HEK293T (cell line): Measurements from ENCODE around the gene AKAP9.

ENCODE experiments used
- CTCF ChIA-PET: fragments of 350-600 bp; formaldehyde crosslinking; extraction: SDS; loops from one replicate; lab custom pipeline; 2021; ENCODE audit warnings: antibody characterized with exemption, inconsistent platforms; lab: Yijun Ruan, JAX
- POLR2A ChIA-PET: fragments of 350-600 bp; formaldehyde crosslinking; extraction: SDS; loops from one replicate; lab custom pipeline; 2020; ENCODE audit warnings: antibody characterized with exemption, inconsistent platforms; lab: Yijun Ruan, JAX
- DNase-seq: peaks from one replicate; pipeline ENCODE4 v3.0.0; 2012; ENCODE audit warnings: mixed read lengths; ENCODE audit errors: extremely low spot score
- ARNT ChIP-seq: fragments of 450-650 bp; IDR thresholded peaks from 2 replicates; pipeline ENCODE4 v1.6.1; 2017; ENCODE audit warnings: mild to moderate bottlenecking
- BHLHE40 ChIP-seq: fragments of 450-650 bp; IDR thresholded peaks from 2 replicates; pipeline ENCODE4 v1.6.1; 2016; ENCODE audit warnings: mild to moderate bottlenecking, moderate library complexity, borderline replicate concordance
- CTBP1 ChIP-seq: fragments of 450-650 bp; IDR thresholded peaks from 2 replicates; pipeline ENCODE4 v1.6.1; 2016; ENCODE audit warnings: borderline replicate concordance
- ELF4 ChIP-seq: fragments of 450-650 bp; IDR thresholded peaks from 2 replicates; pipeline ENCODE4 v1.6.1; 2017; ENCODE audit warnings: antibody characterized with exemption
- FOXA1 ChIP-seq: fragments of 450-650 bp; IDR thresholded peaks from 2 replicates; pipeline ENCODE4 v1.6.1; 2016; ENCODE audit warnings: mild to moderate bottlenecking
- FOXK2 ChIP-seq: fragments of 450-650 bp; IDR thresholded peaks from 2 replicates; pipeline ENCODE4 v1.6.1; 2016; ENCODE audit warnings: mild to moderate bottlenecking
- FOXM1 ChIP-seq: fragments of 450-650 bp; IDR thresholded peaks from 2 replicates; pipeline ENCODE4 v1.6.1; 2017; ENCODE audit warnings: mild to moderate bottlenecking, borderline replicate concordance
- HDGF ChIP-seq: fragments of 450-650 bp; IDR thresholded peaks from 2 replicates; pipeline ENCODE4 v1.6.1; 2017; ENCODE audit warnings: antibody characterized with exemption, borderline replicate concordance
- L3MBTL2 ChIP-seq: fragments of 450-650 bp; conservative IDR thresholded peaks from 2 replicates; pipeline ENCODE4 v1.6.1; 2016; ENCODE audit warnings: mild to moderate bottlenecking
- LEF1 ChIP-seq: fragments of 450-650 bp; IDR thresholded peaks from 2 replicates; pipeline ENCODE4 v1.6.1; 2017; ENCODE audit warnings: mild to moderate bottlenecking, borderline replicate concordance
- NFRKB ChIP-seq: fragments of 450-650 bp; IDR thresholded peaks from 2 replicates; pipeline ENCODE4 v1.6.1; 2016; ENCODE audit warnings: mild to moderate bottlenecking, moderate library complexity
- SP1 ChIP-seq: fragments of 450-650 bp; IDR thresholded peaks from 2 replicates; pipeline ENCODE4 v1.6.1; 2017
- SUZ12 ChIP-seq: fragments of 450-650 bp; IDR thresholded peaks from 2 replicates; pipeline ENCODE4 v1.6.1; 2016; ENCODE audit warnings: mild to moderate bottlenecking
- TARDBP ChIP-seq: fragments of 450-650 bp; IDR thresholded peaks from 2 replicates; pipeline ENCODE4 v1.6.1; 2016
- ZNF384 ChIP-seq: fragments of 450-650 bp; IDR thresholded peaks from 2 replicates; pipeline ENCODE4 v1.6.1; 2016
- TF ChIP-seq, protein P1 (sequence below): fragments of 450-650 bp; IDR thresholded peaks from 2 replicates; pipeline ENCODE4 v1.6.1; 2016

The AKAP9 gene

DNA sequence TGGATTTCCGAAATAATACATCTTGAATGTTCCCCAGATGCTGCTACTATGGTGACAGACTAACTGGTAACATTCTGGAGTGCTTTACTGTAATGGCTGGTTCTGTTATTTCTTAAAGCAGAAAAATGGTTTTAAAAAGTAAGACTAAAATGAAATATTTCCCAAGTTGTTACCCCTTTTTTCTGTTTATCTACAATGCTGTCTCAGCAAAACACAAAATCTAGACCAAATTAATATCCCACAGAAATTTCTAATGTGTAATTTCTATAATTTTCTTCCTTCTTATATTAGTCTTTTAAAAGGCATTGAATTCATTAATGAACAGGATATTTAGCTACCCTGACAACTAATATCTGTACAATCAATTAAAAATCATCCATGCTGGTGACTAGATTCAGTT is 41.1 kb upstream of the AKAP9 start:
- no peak for DNase-seq
- POLR2A ChIA-PET, result no interaction called here
- CTCF ChIA-PET, result no interaction called here
- TF ChIP-seq FOXA1 (no peak), FOXK2 (no peak), ZNF384 (no peak), HDGF (no peak), CTBP1 (no peak), FOXM1 (no peak), ARNT (no peak), BHLHE40 (no peak), L3MBTL2 (no peak), SUZ12 (no peak), NFRKB (no peak), SP1 (no peak)

- TF ChIP-seq HDGF, result no peak
- no peak for TF ChIP-seq NFRKB
- no peak for TF ChIP-seq BHLHE40
- no peak for TF ChIP-seq FOXA1
- TF ChIP-seq TARDBP, result no peak
- CTCF ChIA-PET, result no interaction called here
- POLR2A ChIA-PET, result interaction anchor here (0.7 kb wide), 1 partner anchor 30 kb away, joined by 3 read pairs; the partner anchor contains the start of gene MTERF1
- DNase-seq, result no peak
Observed at GRCh38 chr7:91910171-91910570, 30.5 kb upstream of the AKAP9 start.

DNA sequence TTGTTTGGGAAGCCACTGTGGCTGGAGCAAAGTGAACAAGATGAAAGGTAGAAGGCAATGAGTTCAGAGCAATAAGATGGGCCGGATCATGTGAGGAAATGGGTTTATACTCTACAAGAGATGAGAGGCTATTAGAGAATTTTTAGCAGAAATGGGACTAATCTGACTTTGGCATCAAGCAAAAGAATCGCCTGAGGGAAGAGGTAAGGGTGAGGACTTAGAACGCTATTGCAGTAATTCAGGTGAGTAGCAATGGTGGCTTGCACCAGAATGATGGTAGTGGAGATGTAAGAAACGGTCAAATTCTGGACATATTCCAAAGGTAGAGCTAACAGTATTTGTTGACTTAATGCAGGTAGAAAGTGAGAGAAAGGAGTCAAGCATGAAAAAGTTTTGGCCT is 29.5 kb upstream of the AKAP9 start:
- POLR2A ChIA-PET, result interaction anchor here (0.5 kb wide), 1 partner anchor 1265 kb away, joined by 3 read pairs; no protein-coding TSS in a partner anchor
- CTCF ChIA-PET, result no interaction called here
- DNase-seq, result no peak
- no peak for TF ChIP-seq LEF1
- no peak for TF ChIP-seq BHLHE40
- no peak for TF ChIP-seq FOXM1
- TF ChIP-seq SUZ12, result no peak
- no peak for TF ChIP-seq TARDBP
- no peak for TF ChIP-seq CTBP1
- no peak for TF ChIP-seq ELF4
- no peak for TF ChIP-seq FOXA1
- TF ChIP-seq ARNT, result no peak
- TF ChIP-seq NFRKB, result no peak
- TF ChIP-seq FOXK2, result no peak
- TF ChIP-seq, protein P1, sequence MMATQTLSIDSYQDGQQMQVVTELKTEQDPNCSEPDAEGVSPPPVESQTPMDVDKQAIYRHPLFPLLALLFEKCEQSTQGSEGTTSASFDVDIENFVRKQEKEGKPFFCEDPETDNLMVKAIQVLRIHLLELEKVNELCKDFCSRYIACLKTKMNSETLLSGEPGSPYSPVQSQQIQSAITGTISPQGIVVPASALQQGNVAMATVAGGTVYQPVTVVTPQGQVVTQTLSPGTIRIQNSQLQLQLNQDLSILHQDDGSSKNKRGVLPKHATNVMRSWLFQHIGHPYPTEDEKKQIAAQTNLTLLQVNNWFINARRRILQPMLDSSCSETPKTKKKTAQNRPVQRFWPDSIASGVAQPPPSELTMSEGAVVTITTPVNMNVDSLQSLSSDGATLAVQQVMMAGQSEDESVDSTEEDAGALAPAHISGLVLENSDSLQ, result no peak
- no peak for TF ChIP-seq HDGF
- TF ChIP-seq L3MBTL2, result no peak
- TF ChIP-seq ZNF384, result no peak
- TF ChIP-seq SP1, result no peak

DNA sequence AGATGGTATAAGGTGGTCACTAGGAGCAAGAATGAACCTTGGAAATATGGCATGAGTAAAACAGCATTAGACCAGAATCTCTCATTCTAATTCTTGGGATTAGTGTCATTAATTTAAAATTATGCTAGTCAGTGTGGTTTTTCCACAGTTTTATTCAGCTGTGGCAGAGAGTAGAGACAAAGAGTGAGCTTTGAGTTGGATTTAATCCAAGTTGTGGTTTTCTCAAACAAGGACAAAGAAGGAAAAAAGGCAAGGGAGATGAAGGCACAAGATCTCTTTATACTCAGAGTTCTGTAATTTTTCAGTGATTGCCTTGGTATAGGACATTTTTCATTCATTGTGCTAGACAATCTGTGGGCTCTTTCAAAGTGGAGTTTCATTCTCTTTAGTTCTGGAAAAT is 28.2 kb upstream of the AKAP9 start:
- DNase-seq, result no peak
- CTCF ChIA-PET, result no interaction called here
- POLR2A ChIA-PET, result no interaction called here
- TF ChIP-seq SP1, result no peak
- TF ChIP-seq ZNF384, result no peak
- TF ChIP-seq FOXK2, result no peak
- no peak for TF ChIP-seq FOXA1
- no peak for TF ChIP-seq ELF4
- TF ChIP-seq L3MBTL2, result no peak
- no peak for TF ChIP-seq BHLHE40
- TF ChIP-seq SUZ12, result no peak
- no peak for TF ChIP-seq NFRKB
- TF ChIP-seq, protein P1, result no peak
- TF ChIP-seq TARDBP, result no peak
- TF ChIP-seq FOXM1, result no peak

DNA sequence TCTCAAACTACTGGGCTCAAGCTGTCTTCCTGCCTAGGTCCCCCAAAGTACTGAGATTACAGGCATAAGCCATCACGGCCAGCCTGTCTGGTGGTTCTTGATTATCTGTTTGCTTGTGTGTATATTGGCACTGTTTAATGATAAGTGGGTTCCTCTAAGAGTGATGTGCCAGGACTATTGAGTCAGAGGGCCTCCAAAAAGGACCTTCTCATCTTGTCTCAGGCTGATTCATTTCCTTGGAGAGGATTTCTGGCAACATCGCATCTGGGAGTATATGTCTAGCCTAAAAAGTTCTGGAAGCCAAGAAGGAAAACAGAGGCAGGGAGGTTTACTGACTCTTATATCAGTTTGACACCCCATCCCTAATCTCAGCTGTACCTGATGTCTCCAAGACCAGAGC is 27.1 kb upstream of the AKAP9 start:
- ChIA-PET CTCF (no interaction called here), POLR2A (interaction anchor here (1.1 kb wide), 1 partner anchor 28 kb away, joined by 4 read pairs; no protein-coding TSS in a partner anchor)
- TF ChIP-seq CTBP1 (no peak), NFRKB (no peak), SUZ12 (no peak), ELF4 (no peak), FOXA1 (no peak), FOXK2 (no peak), HDGF (no peak), ZNF384 (no peak), SP1 (no peak), ARNT (no peak)
- DNase-seq, result no peak

DNA sequence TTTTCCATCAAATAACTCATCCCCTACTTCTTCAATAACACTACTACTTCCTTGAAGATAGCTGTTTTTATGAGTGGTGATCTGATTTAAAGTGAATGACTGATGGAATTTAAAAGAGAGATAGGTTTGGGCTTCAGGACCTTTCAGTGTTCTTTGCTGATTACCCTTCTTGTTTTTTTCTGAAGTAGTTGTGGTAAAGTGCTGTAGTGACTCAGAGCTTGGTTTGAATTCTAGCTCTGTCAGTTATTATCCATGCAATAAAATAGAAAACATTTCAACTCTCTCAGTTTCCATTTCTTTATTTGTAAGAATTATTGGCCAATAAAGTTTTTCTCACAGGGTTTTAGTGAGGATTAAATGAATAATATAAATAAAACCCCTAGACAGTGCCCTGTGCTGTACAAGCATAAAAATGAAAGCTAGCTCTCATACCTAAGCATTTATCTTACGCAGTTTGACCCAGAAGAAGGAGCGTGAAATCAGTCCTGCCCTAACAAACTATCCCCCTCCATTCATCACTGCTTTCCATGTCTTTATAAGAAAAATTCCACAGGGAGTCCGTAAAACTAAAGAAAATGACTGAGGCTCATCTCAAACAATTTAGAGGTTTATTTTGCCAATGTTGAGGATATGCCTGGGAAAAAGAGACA is 25.1 kb upstream of the AKAP9 start:
- no peak for TF ChIP-seq SP1
- no peak for TF ChIP-seq L3MBTL2
- no peak for TF ChIP-seq ZNF384
- TF ChIP-seq LEF1, result no peak
- no peak for TF ChIP-seq CTBP1
- TF ChIP-seq, protein P1, result no peak
- POLR2A ChIA-PET, result interaction anchor here (1.1 kb wide), 1 partner anchor 25 kb away, joined by 5 read pairs; the partner anchor contains the start of gene AKAP9
- DNase-seq, result no peak
- CTCF ChIA-PET, result interaction anchor here (0.9 kb wide), 1 partner anchor 35 kb away, joined by 3 read pairs; the partner anchor contains the start of gene MTERF1
